ENCODE measurements around the gene NOTO.

GRCh38 chr2:73205611-73206010 lies 3.2 kb downstream of the NOTO start:
- no peak for TF ChIP-seq CTCF (IDR thresholded peaks at IDR 0.05; ENCODE audit: poor library complexity, severe bottlenecking)
- no peak for TF ChIP-seq EZH2 (IDR thresholded peaks at IDR 0.05; ENCODE audit: borderline replicate concordance, insufficient read depth, low read length, poor library complexity, severe bottlenecking)
- no peak for TF ChIP-seq TAF1 (IDR thresholded peaks at IDR 0.05; ENCODE audit: low read depth)
- no peak for TF ChIP-seq EP300 (conservative IDR thresholded peaks at IDR 0.05; ENCODE audit: poor library complexity, severe bottlenecking)
